HepG2 (cell line): Measurements from ENCODE around the gene RAB5B. TPM values are rescaled to one million over a fixed set of nuclear protein-coding genes. Genes with fewer than 3 reads are reported as not detected.

ENCODE experiments used
- ATAC-seq: fragments of 200-7000 bp; cut with Tn5 transposase; 3 replicates; pipeline ENCODE4 v1.9.1; 2020; ENCODE audit warnings: mild to moderate bottlenecking, moderate library complexity
- BruUV-seq: library from RNA; stranded (reverse); fragments of 400-500 nt; replicated peaks from 2 replicates; lab custom pipeline; 2021; lab: Mats Ljungman, UMichigan
- CTCF ChIA-PET: fragments of 300-600 bp; formaldehyde crosslinking; extraction: SDS; loops from one replicate; lab custom pipeline; 2021; ENCODE audit warnings: low total read pairs, inconsistent platforms, low intra/inter-chr PET ratio; lab: Yijun Ruan, JAX
- POLR2A ChIA-PET: fragments of 350-600 bp; sonication (Branson Sonifier 250); formaldehyde crosslinking; loops from one replicate; lab custom pipeline; 2020; ENCODE audit warnings: antibody characterized with exemption, inconsistent platforms; lab: Yijun Ruan, JAX
- DNase-seq: peaks from one replicate; pipeline ENCODE4 v3.0.0-alpha.2; 2015; ENCODE audit warnings: low spot score
- FAIRE-seq: peaks from 3 replicates; lab custom pipeline; 2011; peaks lifted over from hg19 to GRCh38; lab: Jason Lieb, UNC
- H2AFZ ChIP-seq: one replicate; pipeline ENCODE4 v1.6.1; 2011; ENCODE audit warnings: low read length, inconsistent platforms
- H3K27ac ChIP-seq: fragments of 300-600 bp; 3 replicates; pipeline ENCODE4 v1.8.0; 2011; ENCODE audit warnings: mixed run types, mild to moderate bottlenecking, mixed read lengths, low read length, inconsistent platforms; ENCODE audit not compliant: insufficient read depth; ENCODE audit errors: extremely low read length
- H3K27me3 ChIP-seq, 2 experiments: fragments of 200-600 bp in 1 of 2; 2 replicates in 1 of 2; 3 replicates in 1 of 2; pipeline versions ENCODE4 v1.6.0 to v1.8.0; 2011; ENCODE audit warnings: low read length in 2 of 2, mild to moderate bottlenecking in 2 of 2, moderate library complexity in 2 of 2, inconsistent platforms in 1 of 2; ENCODE audit not compliant: insufficient read depth in 2 of 2, control insufficient read depth in 1 of 2
- H3K36me3 ChIP-seq, 2 experiments: fragments of 200-600 bp in 1 of 2; replicated peaks in 1 of 2; 2 replicates in 1 of 2; 3 replicates in 1 of 2; pipeline versions ENCODE4 v1.5.1 to v1.8.0; 2011; ENCODE audit warnings: low read length in 2 of 2, inconsistent platforms in 1 of 2; ENCODE audit not compliant: insufficient read depth in 2 of 2, control insufficient read depth in 1 of 2
- H3K4me1 ChIP-seq: 2 replicates; pipeline ENCODE4 v1.5.1; 2012; ENCODE audit warnings: low read length, inconsistent platforms; ENCODE audit not compliant: insufficient read depth
- H3K4me2 ChIP-seq: 2 replicates; pipeline ENCODE4 v1.6.0; 2011; ENCODE audit warnings: low read depth, low read length, inconsistent platforms
- H3K4me3 ChIP-seq, 3 experiments: fragments of 200-600 bp in 1 of 3; sonication (generic), shearing (Covaris generic) in 1 of 3; replicated peaks in 1 of 3; 2 replicates each; pipeline ENCODE4 v1.5.1; 2011 to 2016; ENCODE audit warnings: low read length in 3 of 3, inconsistent platforms in 2 of 3, low read depth in 2 of 3, mild to moderate bottlenecking in 2 of 3, control low read depth in 1 of 3, mixed read lengths in 1 of 3; ENCODE audit not compliant: insufficient read depth in 1 of 3
- H3K79me2 ChIP-seq: one replicate; pipeline ENCODE4 v1.6.1; 2011; ENCODE audit warnings: low read length, inconsistent platforms; ENCODE audit not compliant: insufficient read depth
- H3K9ac ChIP-seq: 2 replicates; pipeline ENCODE4 v1.6.0; 2011; ENCODE audit warnings: mild to moderate bottlenecking, low read depth, low read length, inconsistent platforms; ENCODE audit not compliant: insufficient read depth
- H3K9me3 ChIP-seq: 2 replicates; pipeline ENCODE4 v1.5.1; 2012; ENCODE audit warnings: mild to moderate bottlenecking, low read length
- H4K20me1 ChIP-seq: 2 replicates; pipeline ENCODE4 v1.6.0; 2011; ENCODE audit warnings: inconsistent platforms, mild to moderate bottlenecking, low read length, moderate library complexity; ENCODE audit not compliant: insufficient read depth
- ARNT ChIP-seq: fragments of 450-650 bp; IDR thresholded peaks from 2 replicates; pipeline ENCODE4 v1.6.1; 2017
- ATF7 ChIP-seq, 2 experiments: fragments of 450-650 bp in 1 of 2; sonication (generic) in 1 of 2; formaldehyde crosslinking in 1 of 2; IDR thresholded peaks; 2 replicates each; pipeline versions ENCODE4 v1.4.0 to v1.6.1; 2016 to 2020; ENCODE audit warnings: antibody characterized with exemption in 1 of 2, mild to moderate bottlenecking in 1 of 2, missing genetic modification reagents in 1 of 2
- EEA1 ChIP-seq: sonication (generic); formaldehyde crosslinking; IDR thresholded peaks from 2 replicates; pipeline ENCODE4 v1.5.1; 2020; ENCODE audit warnings: mild to moderate bottlenecking, missing genetic modification reagents, borderline replicate concordance
- EED ChIP-seq: sonication (generic); formaldehyde crosslinking; IDR thresholded peaks from 2 replicates; pipeline ENCODE4 v1.5.0; 2020; ENCODE audit warnings: mild to moderate bottlenecking, missing genetic modification reagents
- GATAD1 ChIP-seq: IDR thresholded peaks from 2 replicates; pipeline ENCODE4 v1.6.1; 2016; ENCODE audit warnings: missing genetic modification reagents, missing compliant biosample characterization
- RXRB ChIP-seq: IDR thresholded peaks from 2 replicates; pipeline ENCODE4 v1.6.1; 2016; ENCODE audit warnings: borderline replicate concordance, missing genetic modification reagents, missing compliant biosample characterization
- ZNF160 ChIP-seq: sonication (generic); formaldehyde crosslinking; IDR thresholded peaks from 2 replicates; pipeline ENCODE4 v1.8.0; 2022; ENCODE audit warnings: mild to moderate bottlenecking, inconsistent platforms, missing genetic modification reagents
- ZNF274 ChIP-seq: sonication (generic); formaldehyde crosslinking; IDR thresholded peaks from 2 replicates; pipeline ENCODE4 v1.5.1; 2020; ENCODE audit warnings: mild to moderate bottlenecking, missing genetic modification reagents
- ZNF282 ChIP-seq: fragments of 450-650 bp; IDR thresholded peaks from 2 replicates; pipeline ENCODE4 v1.6.1; 2018; ENCODE audit not compliant: partially characterized antibody
- ZNF879 ChIP-seq: sonication (generic); formaldehyde crosslinking; IDR thresholded peaks from 2 replicates; pipeline ENCODE4 v1.8.1; 2023; ENCODE audit warnings: missing genetic modification reagents
- WGBS: methylation state at CpG from one replicate; pipeline ENCODE4 v1.1.6; 2017; ENCODE audit warnings: low lambda C conversion rate; 5-methylcytosine and 5-hydroxymethylcytosine counted together
- in situ Hi-C: cut with HindIII; loops from 2 replicates; pipeline ENCODE4 v1.10.0; 2017; ENCODE audit warnings: low pct_unique_long_range_greater_than_20kb; ENCODE audit not compliant: extremely low pct_ligation_motif_present
- intact Hi-C: fragments of 100-400 bp; cut with micrococcal nuclease; formaldehyde crosslinking; loops from one replicate; pipeline ENCODE4 v1.10.0; 2022; ENCODE audit not compliant: unreplicated experiment
- polyA plus RNA-seq, 8 experiments: library from polyadenylated mRNA; depleted of rRNA in 3 of 8; stranded (reverse) in 7 of 8; unstranded in 1 of 8; fragments of >200 nt; fragmentation: Illumina TruSeq in 4 of 8; extraction: Trizol in 4 of 8; gene quantifications; 2 replicates each; pipeline versions ENCODE4 v1.2.1 to v1.2.3, GENCODE V29; 2011 to 2016; ENCODE audit warnings: low read depth in 4 of 8, missing spikeins in 1 of 8, mixed read lengths in 1 of 8; ENCODE audit not compliant: insufficient read depth in 1 of 8
- total RNA-seq, 5 experiments: library from RNA; depleted of rRNA; stranded (reverse); fragments of >200 nt; fragmentation: Illumina TruSeq; extraction: Trizol; gene quantifications; 2 replicates each; pipeline ENCODE4 v1.2.3, GENCODE V29; 2016; ENCODE audit warnings: low read depth in 1 of 5
- TF ChIP-seq, protein P1 (sequence below): sonication (generic); formaldehyde crosslinking; IDR thresholded peaks from 2 replicates; pipeline ENCODE4 v1.5.1; 2020; ENCODE audit warnings: missing genetic modification reagents, mild to moderate bottlenecking, borderline replicate concordance
- TF ChIP-seq, protein P2 (sequence below): IDR thresholded peaks from 2 replicates; pipeline ENCODE4 v1.6.1; 2016; ENCODE audit warnings: control low read depth
- TF ChIP-seq, protein P3 (sequence below): sonication (generic); formaldehyde crosslinking; IDR thresholded peaks from 2 replicates; pipeline ENCODE4 v1.5.0; 2020; ENCODE audit warnings: mild to moderate bottlenecking, missing genetic modification reagents
- TF ChIP-seq, protein P4 (sequence below): sonication (generic); formaldehyde crosslinking; IDR thresholded peaks from 2 replicates; pipeline ENCODE4 v1.4.0; 2020; ENCODE audit warnings: mild to moderate bottlenecking, missing genetic modification reagents

Gene RAB5B
- total and polyA plus RNA-seq, 2 of the 13 experiments (the other 11 are each of a cell fraction or from before 2014, with no cell fraction given): 26.0 to 68.3 TPM

DNA sequence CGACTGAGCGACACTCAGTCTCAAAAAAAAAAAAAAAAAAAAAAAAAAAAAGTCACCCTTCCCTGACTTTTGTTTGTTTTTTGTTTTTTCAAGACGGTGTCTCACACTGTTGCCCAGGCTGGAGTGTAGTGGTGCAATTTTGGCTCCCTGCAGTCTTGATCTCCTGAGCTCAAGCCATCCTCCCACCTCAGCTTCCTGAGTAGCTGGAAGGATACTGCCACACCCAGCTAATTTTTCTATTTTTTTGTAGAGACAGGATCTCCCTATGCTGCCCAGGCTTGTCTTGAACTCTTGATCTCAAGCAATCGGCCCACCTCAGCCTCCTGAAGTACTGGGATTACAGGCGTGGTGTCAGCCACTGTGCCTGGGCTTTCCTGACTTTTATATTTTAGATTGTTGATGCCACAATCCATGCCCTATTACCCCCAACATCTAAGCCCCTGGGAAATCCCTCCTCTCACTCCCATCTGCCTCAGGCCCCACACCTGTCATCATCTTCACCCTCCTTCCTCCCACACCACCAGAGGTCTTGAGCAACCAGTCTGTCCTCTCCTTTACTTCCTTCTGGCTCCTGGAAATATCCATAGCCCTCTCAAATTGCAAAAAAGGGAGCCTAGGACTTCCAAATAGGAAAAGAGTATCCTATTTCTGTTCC lies 54.8 kb downstream of the RAB5B start:
- TF ChIP-seq, protein P1, sequence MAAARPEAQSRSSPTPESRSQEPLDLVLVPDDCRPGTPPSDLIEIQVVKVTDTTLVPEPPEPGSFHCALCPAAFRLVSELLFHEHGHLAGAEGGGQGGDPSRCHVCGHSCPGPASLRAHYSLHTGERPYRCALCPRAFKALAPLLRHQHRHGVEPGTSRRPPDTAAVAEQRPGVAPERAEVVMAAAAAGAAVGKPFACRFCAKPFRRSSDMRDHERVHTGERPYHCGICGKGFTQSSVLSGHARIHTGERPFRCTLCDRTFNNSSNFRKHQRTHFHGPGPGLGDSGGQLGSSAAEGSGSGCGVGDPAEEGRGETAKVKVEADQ (CRISPR knock-in tag): no peak
- DNase-seq: no peak
- in situ Hi-C loops: no loop called here

DNA sequence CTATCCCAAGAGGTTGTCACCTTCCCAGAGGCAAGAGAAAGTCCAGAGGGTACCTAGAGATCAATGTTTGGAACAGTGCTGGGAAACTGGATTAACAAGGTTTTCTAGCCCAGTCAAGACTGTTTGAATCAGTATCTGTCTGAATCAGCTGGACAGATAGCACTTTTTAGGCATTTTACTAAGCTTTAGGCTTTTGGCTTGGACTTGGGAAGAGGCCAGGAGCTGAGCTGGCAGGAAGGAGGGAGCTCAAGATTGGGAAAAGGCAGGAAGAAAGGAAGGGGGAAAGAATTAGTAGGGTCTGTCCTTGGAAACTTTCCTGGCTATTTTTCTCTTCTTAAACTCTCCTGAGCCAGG lies 55.3 kb downstream of the RAB5B start:
- no TSS peak for BruUV-seq
- Histone ChIP-seq H3K9ac (no peak overlapping the region), H3K27ac (no peak overlapping the region), H2AFZ (no peak overlapping the region), H3K27me3 (no peaks in the 10 kb centered on the region), H3K4me1 (peaks cover 13% of the 10 kb centered on the region), H3K4me3 (no peak overlapping the region), H3K36me3 (peaks cover 0 to 24% of the 10 kb centered on the region in 2 experiments; a peak in 4 of 5 replicates), H3K4me2 (no peak overlapping the region), H3K79me2 (no peaks in the 10 kb centered on the region), H4K20me1 (no peaks in the 10 kb centered on the region), H3K9me3 (no peaks in the 10 kb centered on the region)
- in situ Hi-C loops: no loop called here
- no peak for ATAC-seq
- ChIA-PET POLR2A (interaction anchor here (0.7 to 3.9 kb wide), 6 partner anchors 9 to 55 kb away, joined by 3 to 35 read pairs (median 6); partner anchors contain the start of genes IKZF4, RAB5B and SUOX), CTCF (interaction anchor here (0.8 to 3.3 kb wide), 5 partner anchors 12 to 292 kb away, joined by 3 to 79 read pairs (median 5); partner anchors contain the start of genes RPS26 and SUOX)
- no peak for FAIRE-seq
- intact Hi-C loops: loop anchor here (1.0 kb wide), 2 partner anchors 12 to 33 kb away; partner anchors contain the start of gene RPS26
- DNase-seq: no peak
- TF ChIP-seq ZNF160 (CRISPR knock-in tag) (no peak), RXRB (no peak), ATF7 (IDR thresholded peaks at IDR 0.05) (no peak), ATF7 (CRISPR knock-in tag; IDR thresholded peaks at IDR 0.05) (no peak), EED (no peak), ZNF879 (CRISPR knock-in tag) (no peak), ZNF274 (CRISPR knock-in tag) (no peak), GATAD1 (CRISPR knock-in tag) (no peak), ARNT (no peak), EEA1 (no peak), ZNF282 (no peak)
- TF ChIP-seq, protein P2, sequence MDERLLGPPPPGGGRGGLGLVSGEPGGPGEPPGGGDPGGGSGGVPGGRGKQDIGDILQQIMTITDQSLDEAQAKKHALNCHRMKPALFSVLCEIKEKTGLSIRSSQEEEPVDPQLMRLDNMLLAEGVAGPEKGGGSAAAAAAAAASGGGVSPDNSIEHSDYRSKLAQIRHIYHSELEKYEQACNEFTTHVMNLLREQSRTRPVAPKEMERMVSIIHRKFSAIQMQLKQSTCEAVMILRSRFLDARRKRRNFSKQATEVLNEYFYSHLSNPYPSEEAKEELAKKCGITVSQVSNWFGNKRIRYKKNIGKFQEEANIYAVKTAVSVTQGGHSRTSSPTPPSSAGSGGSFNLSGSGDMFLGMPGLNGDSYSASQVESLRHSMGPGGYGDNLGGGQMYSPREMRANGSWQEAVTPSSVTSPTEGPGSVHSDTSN: no peak
- TF ChIP-seq, protein P3, sequence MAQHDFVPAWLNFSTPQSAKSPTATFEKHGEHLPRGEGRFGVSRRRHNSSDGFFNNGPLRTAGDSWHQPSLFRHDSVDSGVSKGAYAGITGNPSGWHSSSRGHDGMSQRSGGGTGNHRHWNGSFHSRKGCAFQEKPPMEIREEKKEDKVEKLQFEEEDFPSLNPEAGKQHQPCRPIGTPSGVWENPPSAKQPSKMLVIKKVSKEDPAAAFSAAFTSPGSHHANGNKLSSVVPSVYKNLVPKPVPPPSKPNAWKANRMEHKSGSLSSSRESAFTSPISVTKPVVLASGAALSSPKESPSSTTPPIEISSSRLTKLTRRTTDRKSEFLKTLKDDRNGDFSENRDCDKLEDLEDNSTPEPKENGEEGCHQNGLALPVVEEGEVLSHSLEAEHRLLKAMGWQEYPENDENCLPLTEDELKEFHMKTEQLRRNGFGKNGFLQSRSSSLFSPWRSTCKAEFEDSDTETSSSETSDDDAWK (CRISPR knock-in tag): no peak
- TF ChIP-seq, protein P4, sequence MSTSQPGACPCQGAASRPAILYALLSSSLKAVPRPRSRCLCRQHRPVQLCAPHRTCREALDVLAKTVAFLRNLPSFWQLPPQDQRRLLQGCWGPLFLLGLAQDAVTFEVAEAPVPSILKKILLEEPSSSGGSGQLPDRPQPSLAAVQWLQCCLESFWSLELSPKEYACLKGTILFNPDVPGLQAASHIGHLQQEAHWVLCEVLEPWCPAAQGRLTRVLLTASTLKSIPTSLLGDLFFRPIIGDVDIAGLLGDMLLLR (CRISPR knock-in tag): no peak

More for the DNA sequence above, 54.8 kb downstream of the RAB5B start:
- Histone ChIP-seq H3K9me3 (no peaks in the 10 kb centered on the region), H3K4me3 (no peak overlapping the region), H3K4me2 (no peak overlapping the region), H4K20me1 (no peaks in the 10 kb centered on the region), H3K36me3 (peaks cover 0 to 24% of the 10 kb centered on the region in 2 experiments; a peak in 4 of 5 replicates), H3K9ac (no peak overlapping the region), H3K27me3 (no peaks in the 10 kb centered on the region), H2AFZ (no peak overlapping the region), H3K27ac (no peak overlapping the region), H3K79me2 (no peaks in the 10 kb centered on the region), H3K4me1 (peaks cover 13% of the 10 kb centered on the region)
- FAIRE-seq (no peak), ATAC-seq (no peak)
- WGBS: 73% methylated on average over 5 of the region's 5 CpGs
- ChIA-PET POLR2A (interaction anchor here (1.0 to 3.9 kb wide), 2 partner anchors 32 to 53 kb away, joined by 3 to 35 read pairs; partner anchors contain the start of gene SUOX), CTCF (interaction anchor here (1.4 to 3.3 kb wide), 3 partner anchors 32 to 290 kb away, joined by 3 to 79 read pairs (median 5); partner anchors contain the start of gene SUOX)
- intact Hi-C loops: loop anchor here (1.0 kb wide), 2 partner anchors 13 to 32 kb away; partner anchors contain the start of gene RPS26
- no TSS peak for BruUV-seq
